HK-2 (cell line): Measurements from ENCODE around the gene FLVCR2.

Experiments
- DNase-seq: peaks from one replicate; pipeline ENCODE4 v3.0.0-alpha.2; 2018; ENCODE audit not compliant: unreplicated experiment

The FLVCR2 gene

DNA sequence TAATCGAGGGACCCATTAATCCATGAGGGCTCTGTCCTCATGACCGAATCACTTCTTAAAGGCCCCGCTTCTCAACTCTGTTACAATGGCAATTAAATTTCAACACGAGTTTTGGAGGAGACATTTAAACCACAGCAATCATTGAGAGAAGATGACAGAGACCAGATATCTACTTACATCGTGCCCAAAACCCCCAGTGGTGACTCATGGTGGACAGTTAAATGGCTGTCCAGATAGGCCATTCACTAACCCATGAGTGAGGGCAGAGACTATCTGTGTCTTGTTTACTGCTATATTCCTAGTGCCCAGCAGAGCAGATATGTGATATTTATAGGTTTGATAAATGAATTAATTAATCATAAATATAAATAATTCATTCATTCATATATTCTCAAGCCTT, 20.0 kb upstream of the FLVCR2 start:
- no peak for DNase-seq

DNA sequence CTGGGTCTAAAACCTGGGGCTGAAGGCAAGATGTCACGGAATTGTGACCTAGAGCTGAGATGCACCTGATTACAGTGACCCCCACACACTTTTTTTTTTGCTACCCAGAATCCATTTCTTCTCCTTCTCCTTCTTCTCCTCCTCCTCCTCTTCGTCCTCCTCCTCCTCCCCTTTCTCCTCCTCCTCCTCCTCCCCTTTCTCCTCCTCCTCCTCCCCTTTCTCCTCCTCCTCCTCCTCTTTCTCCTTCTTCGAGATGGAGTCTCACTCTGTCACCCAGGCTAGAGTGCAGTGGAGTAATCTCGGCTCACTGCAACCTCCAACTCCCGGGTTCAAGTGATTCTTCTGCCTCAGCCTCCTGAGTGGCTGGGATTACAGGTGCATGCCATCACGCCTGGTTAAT, 19.4 kb upstream of the FLVCR2 start:
- DNase-seq: no peak

DNA sequence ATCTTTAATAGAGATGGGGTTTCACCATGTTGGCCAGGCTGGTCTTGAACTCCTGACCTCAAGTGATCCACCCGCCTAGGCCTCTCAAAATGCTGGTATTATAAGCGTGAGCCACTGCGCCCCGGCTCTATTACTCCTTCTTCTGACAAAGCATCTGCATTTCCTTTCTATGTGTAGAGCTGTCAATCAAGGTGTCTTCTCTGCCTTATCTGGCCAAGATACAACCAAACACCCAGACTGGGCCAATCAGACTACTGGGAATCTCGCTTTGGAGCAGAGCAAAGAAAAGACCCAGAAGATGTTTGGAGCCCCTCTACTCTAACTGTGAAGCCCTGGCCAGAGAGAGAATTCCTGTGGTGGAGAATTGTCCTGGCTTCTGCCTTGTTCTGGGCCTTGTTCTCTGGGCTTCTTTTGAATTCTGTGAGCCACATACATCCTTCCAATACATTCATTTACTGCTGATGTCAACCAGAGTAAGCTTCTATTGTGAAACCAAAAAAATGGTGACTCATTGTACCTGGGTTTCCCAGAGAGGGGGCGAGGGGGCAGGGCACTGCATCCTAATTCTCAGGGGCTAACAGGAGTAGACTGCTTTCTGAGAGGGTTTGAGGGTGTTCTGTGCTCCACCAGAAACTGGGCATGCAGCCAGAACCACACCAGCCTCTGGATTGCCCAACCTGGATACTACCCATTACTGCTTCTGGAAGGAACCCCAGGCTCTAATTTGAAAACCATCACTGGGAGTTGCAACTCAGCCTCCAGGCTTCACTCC, 18.8 kb upstream of the FLVCR2 start:
- no peak for DNase-seq

DNA sequence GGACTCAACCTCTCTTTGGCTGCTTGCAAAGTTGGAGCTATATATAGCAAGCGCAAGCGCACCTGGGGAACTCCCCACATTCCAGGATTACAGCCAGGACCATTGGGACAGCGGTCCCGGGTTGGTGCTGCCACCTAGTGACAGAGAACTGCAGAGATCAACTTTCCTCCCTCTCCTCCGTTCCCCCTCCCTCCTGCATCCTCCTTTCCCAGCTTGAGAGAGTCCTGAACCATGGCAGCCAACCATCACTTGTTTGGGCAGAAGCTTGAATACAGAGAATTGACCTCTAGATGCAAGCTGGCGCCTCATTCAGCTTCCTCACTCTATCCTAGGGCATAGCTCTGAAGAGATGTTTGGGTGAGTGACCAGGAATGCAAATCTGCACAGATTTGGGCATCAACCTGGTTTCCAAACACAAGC, 17.4 kb upstream of the FLVCR2 start:
- DNase-seq: peak; percentile 69

DNA sequence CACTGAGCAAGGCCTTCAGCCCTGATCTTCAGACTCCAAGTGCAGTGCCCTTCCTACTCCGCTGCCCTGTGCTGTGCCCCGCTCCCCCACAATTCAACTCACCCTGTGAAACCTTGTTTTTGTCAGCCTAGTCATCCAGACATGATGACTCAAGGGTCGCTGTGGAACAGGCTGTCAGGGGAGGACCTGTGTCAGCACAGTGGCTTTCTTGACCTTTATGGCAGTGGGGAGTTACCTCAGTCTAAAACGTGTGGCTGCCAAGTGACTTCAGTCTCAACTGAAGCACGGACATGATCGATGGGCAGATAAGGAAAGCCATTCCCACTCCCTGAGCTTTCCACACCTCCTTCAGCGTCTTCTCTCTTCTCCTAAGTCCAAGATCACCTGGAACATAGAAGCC, 16.3 kb upstream of the FLVCR2 start:
- no peak for DNase-seq

DNA sequence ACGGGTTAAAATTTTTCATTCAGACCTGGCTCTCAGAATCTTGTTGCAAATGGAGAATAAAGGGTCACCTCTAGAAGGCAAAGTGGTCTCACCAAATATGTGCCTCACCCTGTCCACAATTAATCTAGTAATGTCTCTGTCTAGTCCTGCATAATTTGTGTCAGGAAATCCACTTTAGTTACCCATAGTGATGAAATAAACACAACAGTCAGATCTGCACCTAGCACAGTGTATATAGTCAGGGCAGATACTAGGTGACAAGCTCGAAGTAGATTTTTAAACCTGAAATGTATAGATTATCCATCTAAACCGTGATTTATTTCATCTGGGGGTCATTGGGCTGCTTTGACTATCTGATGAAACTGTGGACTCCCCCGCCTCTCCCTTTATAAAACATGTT, 15.9 kb upstream of the FLVCR2 start:
- DNase-seq: no peak

DNA sequence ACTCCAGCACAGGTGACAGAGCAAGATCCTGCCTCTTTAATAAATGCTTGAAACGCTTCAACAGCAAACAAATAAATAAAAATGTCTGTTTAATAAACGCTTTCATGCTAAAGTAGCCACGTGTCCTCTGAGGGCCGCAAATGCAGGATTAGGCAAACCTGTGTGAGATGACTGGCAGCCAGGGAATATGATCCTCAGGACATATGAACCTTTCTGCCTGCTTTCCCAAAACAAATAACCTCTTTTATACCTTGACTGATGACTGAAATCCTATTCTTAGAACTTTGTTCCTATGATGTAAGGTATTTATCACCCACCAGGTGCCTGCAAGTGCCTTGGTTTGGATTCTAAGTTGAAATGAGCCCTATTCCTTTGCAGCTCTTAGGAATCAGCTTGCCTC, 14.5 kb upstream of the FLVCR2 start:
- DNase-seq: no peak

- DNase-seq: no peak
These were observed 13.4 kb upstream of the FLVCR2 start for GRCh38 chr14:75565056-75565455.

GRCh38 chr14:75566321-75566720, 12.1 kb upstream of the FLVCR2 start:
- no peak for DNase-seq

DNA sequence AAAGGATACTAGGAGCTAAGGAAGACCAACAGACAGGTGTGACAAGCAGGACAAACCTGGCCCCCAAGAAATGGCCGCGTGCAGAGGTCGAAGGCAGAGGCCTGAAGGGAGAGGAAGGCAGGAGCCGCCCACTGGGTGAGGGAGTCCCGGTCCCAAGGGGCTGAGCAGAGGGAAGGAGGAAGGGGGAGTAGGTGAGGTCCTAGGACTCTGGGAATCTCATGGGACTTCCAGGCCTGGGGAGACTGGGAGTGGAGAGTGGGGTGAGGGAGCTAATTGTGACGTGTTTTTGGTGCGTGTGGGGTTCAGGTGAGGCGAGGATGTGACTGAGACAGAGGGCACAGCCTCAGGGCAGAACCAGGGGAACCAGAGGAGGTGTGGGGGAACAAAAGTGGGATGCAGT, 11.7 kb upstream of the FLVCR2 start:
- DNase-seq: no peak

DNA sequence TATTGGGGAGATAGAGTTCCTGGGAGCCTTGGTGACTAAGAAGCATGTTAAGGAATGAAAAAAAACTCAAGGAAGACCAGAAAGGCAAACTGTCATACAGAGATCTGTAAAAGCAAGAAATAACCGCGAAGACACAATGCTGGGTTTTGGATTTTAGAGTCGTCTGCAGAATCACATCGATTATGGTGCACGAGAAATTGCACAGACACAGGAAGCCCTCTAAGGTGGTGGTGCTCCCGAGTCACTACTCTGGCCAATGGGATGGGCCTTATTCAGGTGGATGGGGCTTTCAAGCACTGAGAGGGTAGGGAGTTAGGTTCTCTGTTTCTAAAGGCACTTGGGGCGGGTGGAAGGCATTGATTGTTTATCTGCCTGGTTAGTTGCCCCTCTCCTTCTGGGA, 10.3 kb upstream of the FLVCR2 start:
- DNase-seq: no peak

- DNase-seq: no peak
These were observed 9.6 kb upstream of the FLVCR2 start for GRCh38 chr14:75568791-75569190.

GRCh38 chr14:75570797-75571196, 7.6 kb upstream of the FLVCR2 start:
- DNase-seq: no peak

- DNase-seq: no peak
These were observed 6.3 kb upstream of the FLVCR2 start for GRCh38 chr14:75572104-75572503.

- DNase-seq: no peak
These were observed 1.3 kb upstream of the FLVCR2 start for GRCh38 chr14:75577090-75577489.

DNA sequence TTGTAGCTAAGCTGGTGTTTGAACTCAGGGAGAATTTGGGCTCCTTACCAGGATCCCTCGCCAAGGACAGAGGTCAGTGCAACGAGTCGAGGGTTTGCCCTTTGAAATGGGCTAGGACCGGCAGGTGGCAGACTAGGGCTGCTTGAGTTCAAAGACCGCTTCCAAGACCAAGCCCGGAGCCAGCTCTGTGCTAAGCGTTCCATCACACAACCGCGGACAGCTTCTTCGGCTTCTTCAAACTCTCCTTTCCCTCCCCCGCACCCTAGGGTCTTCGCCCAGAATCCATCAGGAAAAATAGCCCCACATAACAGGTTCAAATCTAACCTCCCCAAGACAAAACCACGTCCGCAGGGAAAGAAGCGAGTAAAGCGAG, 705 bp upstream of the FLVCR2 start:
- peak; percentile 78 for DNase-seq

DNA sequence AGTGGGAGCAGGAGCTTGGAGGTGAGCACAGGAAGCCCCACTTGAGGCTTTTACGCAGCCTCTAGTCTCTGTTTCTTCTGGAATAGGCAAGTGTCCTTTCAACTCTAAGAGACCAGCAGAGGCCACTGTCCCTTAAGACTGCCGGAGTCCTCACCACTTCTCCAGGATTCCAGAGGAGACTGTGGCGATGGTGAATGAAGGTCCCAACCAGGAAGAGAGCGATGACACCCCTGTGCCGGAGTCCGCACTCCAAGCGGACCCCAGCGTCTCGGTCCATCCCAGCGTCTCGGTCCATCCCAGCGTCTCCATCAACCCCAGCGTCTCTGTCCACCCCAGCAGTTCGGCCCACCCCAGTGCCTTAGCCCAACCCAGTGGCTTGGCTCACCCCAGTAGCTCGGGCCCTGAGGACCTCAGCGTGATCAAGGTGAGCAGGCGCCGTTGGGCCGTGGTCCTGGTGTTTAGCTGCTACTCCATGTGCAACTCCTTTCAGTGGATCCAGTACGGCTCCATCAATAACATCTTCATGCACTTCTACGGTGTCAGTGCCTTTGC, 442 bp downstream of the FLVCR2 start:
- DNase-seq: no peak

DNA sequence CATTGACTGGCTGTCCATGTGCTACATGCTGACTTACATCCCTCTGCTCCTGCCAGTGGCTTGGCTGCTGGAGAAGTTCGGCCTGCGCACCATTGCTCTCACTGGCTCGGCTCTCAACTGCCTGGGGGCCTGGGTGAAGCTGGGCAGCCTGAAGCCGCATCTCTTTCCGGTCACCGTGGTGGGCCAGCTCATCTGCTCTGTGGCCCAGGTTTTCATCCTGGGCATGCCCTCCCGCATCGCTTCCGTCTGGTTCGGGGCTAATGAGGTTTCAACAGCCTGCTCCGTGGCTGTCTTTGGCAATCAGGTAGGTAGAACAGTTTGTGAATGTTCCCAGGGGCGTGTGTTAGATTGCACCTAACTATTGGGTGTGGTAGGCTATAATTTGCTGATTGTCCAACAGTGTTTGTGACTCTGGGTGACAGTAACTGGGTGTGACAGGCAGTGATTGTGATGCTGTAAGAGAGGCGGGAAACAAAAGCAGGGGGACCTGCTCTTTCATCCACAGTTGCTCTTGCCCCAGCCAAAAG, 981 bp downstream of the FLVCR2 start:
- DNase-seq: peak; percentile 10

DNA sequence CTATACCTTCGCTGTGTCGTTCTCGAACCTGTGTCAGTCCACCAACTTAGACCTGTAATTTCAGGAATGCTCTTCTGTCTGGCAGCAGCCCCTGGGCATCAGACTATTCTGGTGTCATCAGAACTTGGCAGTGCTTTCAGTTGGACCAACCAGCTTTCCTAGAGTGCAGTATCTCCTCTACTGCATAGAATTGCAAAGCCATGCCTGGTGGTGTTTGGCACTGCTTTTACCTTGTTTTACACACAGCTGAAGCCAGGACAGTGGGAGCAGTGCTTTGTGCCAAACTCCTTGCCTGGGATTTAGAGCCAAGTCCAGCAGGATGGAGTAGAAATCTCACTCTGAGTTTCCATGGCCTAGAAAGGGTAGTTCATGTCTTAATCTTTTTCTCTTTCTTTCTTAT, 1.5 kb downstream of the FLVCR2 start:
- DNase-seq: no peak

- no peak for DNase-seq
These were observed 9.0 kb downstream of the FLVCR2 start for GRCh38 chr14:75587388-75587787.

- DNase-seq: no peak
These were observed 11.5 kb downstream of the FLVCR2 start for GRCh38 chr14:75589931-75590330.

GRCh38 chr14:75591331-75591946, 13.0 kb downstream of the FLVCR2 start:
- no peak for DNase-seq

- DNase-seq: no peak
These were observed 13.7 kb downstream of the FLVCR2 start for GRCh38 chr14:75591987-75592575.
